ENCODE measurements around the gene KNDC1. TPM values are rescaled to one million over a fixed set of nuclear protein-coding genes. Genes with fewer than 3 reads are reported as not detected.

Gene KNDC1
- total RNA-seq, 2 donors from 2014 or later, result 6.5 to 9.6 TPM

GRCh38 chr10:133183646-133184378 is 23.8 kb downstream of the KNDC1 start:
- H3K27me3 ChIP-seq (ENCODE audit: control insufficient read depth, insufficient read depth, low read length, poor library complexity, severe bottlenecking), result no peaks in the 10 kb centered on the region
- no peak overlapping the region for H3K4me3 ChIP-seq (ENCODE audit: low read length)
- TF ChIP-seq, protein P1, sequence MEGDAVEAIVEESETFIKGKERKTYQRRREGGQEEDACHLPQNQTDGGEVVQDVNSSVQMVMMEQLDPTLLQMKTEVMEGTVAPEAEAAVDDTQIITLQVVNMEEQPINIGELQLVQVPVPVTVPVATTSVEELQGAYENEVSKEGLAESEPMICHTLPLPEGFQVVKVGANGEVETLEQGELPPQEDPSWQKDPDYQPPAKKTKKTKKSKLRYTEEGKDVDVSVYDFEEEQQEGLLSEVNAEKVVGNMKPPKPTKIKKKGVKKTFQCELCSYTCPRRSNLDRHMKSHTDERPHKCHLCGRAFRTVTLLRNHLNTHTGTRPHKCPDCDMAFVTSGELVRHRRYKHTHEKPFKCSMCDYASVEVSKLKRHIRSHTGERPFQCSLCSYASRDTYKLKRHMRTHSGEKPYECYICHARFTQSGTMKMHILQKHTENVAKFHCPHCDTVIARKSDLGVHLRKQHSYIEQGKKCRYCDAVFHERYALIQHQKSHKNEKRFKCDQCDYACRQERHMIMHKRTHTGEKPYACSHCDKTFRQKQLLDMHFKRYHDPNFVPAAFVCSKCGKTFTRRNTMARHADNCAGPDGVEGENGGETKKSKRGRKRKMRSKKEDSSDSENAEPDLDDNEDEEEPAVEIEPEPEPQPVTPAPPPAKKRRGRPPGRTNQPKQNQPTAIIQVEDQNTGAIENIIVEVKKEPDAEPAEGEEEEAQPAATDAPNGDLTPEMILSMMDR (conservative IDR thresholded peaks at IDR 0.05), result no peak
- H3K4me1 Mint-ChIP-seq, result no peaks in the 10 kb centered on the region
- WGBS, 2 experiments (ENCODE audit: insufficient coverage in 1 of 2, insufficient read length in 1 of 2), result 85 to 89% methylated on average over 19 to 21 of the region's 21 CpGs
- no peak overlapping the region for H3K9ac ChIP-seq (ENCODE audit: extremely low read depth, low read length, poor library complexity, severe bottlenecking)
- H3K4me1 ChIP-seq (ENCODE audit: control insufficient read depth, insufficient read depth, low read length), result no peaks in the 10 kb centered on the region
- H3K36me3 ChIP-seq (ENCODE audit: control insufficient read depth, insufficient read depth, low read length), result no peaks in the 10 kb centered on the region
- H3K27ac Mint-ChIP-seq, result no peak overlapping the region
- no peaks in the 10 kb centered on the region for H3K9me3 ChIP-seq (ENCODE audit: control insufficient read depth, low read length)
- H3K27ac ChIP-seq (ENCODE audit: low read depth, low read length), result no peak overlapping the region
- no peak overlapping the region for H3K4me3 Mint-ChIP-seq
- DNase-seq, result no peak
- no peaks in the 10 kb centered on the region for H3K9me3 Mint-ChIP-seq
- peaks cover 7% of the 10 kb centered on the region for H3K36me3 Mint-ChIP-seq (ENCODE audit: low read depth)
- H3K27me3 Mint-ChIP-seq (ENCODE audit: insufficient read depth), result no peaks in the 10 kb centered on the region

GRCh38 chr10:133184591-133185244 is 24.7 kb downstream of the KNDC1 start:
- Histone ChIP-seq H3K27ac (ENCODE audit: low read depth, low read length) (no peak overlapping the region), H3K27me3 (ENCODE audit: control insufficient read depth, insufficient read depth, low read length, poor library complexity, severe bottlenecking) (no peaks in the 10 kb centered on the region), H3K4me3 (ENCODE audit: low read length) (no peak overlapping the region), H3K36me3 (ENCODE audit: control insufficient read depth, insufficient read depth, low read length) (no peaks in the 10 kb centered on the region), H3K9ac (ENCODE audit: extremely low read depth, low read length, poor library complexity, severe bottlenecking) (no peak overlapping the region), H3K9me3 (ENCODE audit: control insufficient read depth, low read length) (no peaks in the 10 kb centered on the region), H3K4me1 (ENCODE audit: control insufficient read depth, insufficient read depth, low read length) (no peaks in the 10 kb centered on the region)
- no peak for DNase-seq
- Mint-ChIP-seq H3K36me3 (ENCODE audit: low read depth) (peaks cover 7% of the 10 kb centered on the region), H3K4me3 (no peak overlapping the region), H3K9me3 (no peaks in the 10 kb centered on the region), H3K27me3 (ENCODE audit: insufficient read depth) (no peaks in the 10 kb centered on the region), H3K4me1 (no peaks in the 10 kb centered on the region), H3K27ac (no peak overlapping the region)
- WGBS, 2 experiments (ENCODE audit: insufficient coverage in 1 of 2, insufficient read length in 1 of 2), result 81% methylated on average over 18 to 23 of the region's 23 CpGs
- TF ChIP-seq, protein P1 (conservative IDR thresholded peaks at IDR 0.05), result no peak

GRCh38 chr10:133185421-133185820 is 25.4 kb downstream of the KNDC1 start:
- TF ChIP-seq, protein P1 (conservative IDR thresholded peaks at IDR 0.05), result no peak
- Mint-ChIP-seq H3K4me3 (no peak overlapping the region), H3K4me1 (no peaks in the 10 kb centered on the region), H3K27ac (no peak overlapping the region), H3K9me3 (no peaks in the 10 kb centered on the region), H3K27me3 (ENCODE audit: insufficient read depth) (no peaks in the 10 kb centered on the region), H3K36me3 (ENCODE audit: low read depth) (peaks cover 7% of the 10 kb centered on the region)
- H3K27ac ChIP-seq (ENCODE audit: low read depth, low read length), result no peak overlapping the region
- H3K4me3 ChIP-seq (ENCODE audit: low read length), result no peak overlapping the region
- H3K9ac ChIP-seq (ENCODE audit: extremely low read depth, low read length, poor library complexity, severe bottlenecking), result no peak overlapping the region
- H3K9me3 ChIP-seq (ENCODE audit: control insufficient read depth, low read length), result no peaks in the 10 kb centered on the region
- H3K4me1 ChIP-seq (ENCODE audit: control insufficient read depth, insufficient read depth, low read length), result no peaks in the 10 kb centered on the region
- H3K27me3 ChIP-seq (ENCODE audit: control insufficient read depth, insufficient read depth, low read length, poor library complexity, severe bottlenecking), result no peaks in the 10 kb centered on the region
- WGBS, 2 experiments (ENCODE audit: insufficient coverage in 1 of 2, insufficient read length in 1 of 2), result 89 to 95% methylated on average over 9 to 10 of the region's 11 CpGs
- H3K36me3 ChIP-seq (ENCODE audit: control insufficient read depth, insufficient read depth, low read length), result no peaks in the 10 kb centered on the region
- no peak for DNase-seq
